Cardiac muscle cell (in vitro differentiated cells and primary cell): ENCODE measurements around the gene HS3ST6. TPM values are rescaled to one million over a fixed set of nuclear protein-coding genes. Genes with fewer than 3 reads are reported as not detected.
"Not testable (repeated sequence)": the region's sequence is repeated elsewhere in the genome, so short reads cannot be mapped to it uniquely, and the experiment has no call there.

ENCODE experiments used
- DNase-seq, 2 donors: peaks; one replicate each; pipeline versions ENCODE4 v3.0.0 to v3.0.0-alpha.2; 2010 to 2017; ENCODE audit warnings: low read depth in 1 of 2, low spot score in 1 of 2
- H3K27ac ChIP-seq: fragments of 200-600 bp; sonication (generic); 2 replicates; pipeline ENCODE4 v1.5.1; 2016
- H3K27me3 ChIP-seq: fragments of 200-600 bp; sonication (generic); 2 replicates; pipeline ENCODE4 v1.6.0; 2016; ENCODE audit warnings: control low read depth
- H3K36me3 ChIP-seq: fragments of 200-600 bp; sonication (generic); 2 replicates; pipeline ENCODE4 v1.5.1; 2016; ENCODE audit warnings: control low read depth
- H3K4me1 ChIP-seq: fragments of 200-600 bp; sonication (generic); 2 replicates; pipeline ENCODE4 v1.8.1; 2017; ENCODE audit warnings: low read depth, mild to moderate bottlenecking, mixed run types
- H3K4me3 ChIP-seq: fragments of 200-600 bp; sonication (generic); 2 replicates; pipeline ENCODE4 v1.5.1; 2016; ENCODE audit warnings: mild to moderate bottlenecking
- H3K9me3 ChIP-seq: fragments of 200-600 bp; sonication (generic); 2 replicates; pipeline ENCODE4 v1.5.1; 2017; ENCODE audit warnings: low read depth, mild to moderate bottlenecking, control low read depth
- polyA plus RNA-seq: library from polyadenylated mRNA; unstranded; fragments of >200 nt; fragmentation: Nextera tagmentation; extraction: Ambion mirVana; gene quantifications from 2 replicates; pipeline ENCODE4 v1.2.1, GENCODE V29; 2016
- total RNA-seq: library from RNA; depleted of rRNA; stranded (reverse); fragments of >200 nt; gene quantifications from 2 replicates; pipeline ENCODE4 v1.2.3, GENCODE V29; 2016
- TF ChIP-seq, protein P1 (sequence below): IDR thresholded peaks from 2 replicates; pipeline ENCODE4 v1.5.1; 2012; ENCODE audit warnings: low read depth, mild to moderate bottlenecking, low read length

HS3ST6 gene
- total and polyA plus RNA-seq, 2 experiments from 2014 or later, result not detected

DNA sequence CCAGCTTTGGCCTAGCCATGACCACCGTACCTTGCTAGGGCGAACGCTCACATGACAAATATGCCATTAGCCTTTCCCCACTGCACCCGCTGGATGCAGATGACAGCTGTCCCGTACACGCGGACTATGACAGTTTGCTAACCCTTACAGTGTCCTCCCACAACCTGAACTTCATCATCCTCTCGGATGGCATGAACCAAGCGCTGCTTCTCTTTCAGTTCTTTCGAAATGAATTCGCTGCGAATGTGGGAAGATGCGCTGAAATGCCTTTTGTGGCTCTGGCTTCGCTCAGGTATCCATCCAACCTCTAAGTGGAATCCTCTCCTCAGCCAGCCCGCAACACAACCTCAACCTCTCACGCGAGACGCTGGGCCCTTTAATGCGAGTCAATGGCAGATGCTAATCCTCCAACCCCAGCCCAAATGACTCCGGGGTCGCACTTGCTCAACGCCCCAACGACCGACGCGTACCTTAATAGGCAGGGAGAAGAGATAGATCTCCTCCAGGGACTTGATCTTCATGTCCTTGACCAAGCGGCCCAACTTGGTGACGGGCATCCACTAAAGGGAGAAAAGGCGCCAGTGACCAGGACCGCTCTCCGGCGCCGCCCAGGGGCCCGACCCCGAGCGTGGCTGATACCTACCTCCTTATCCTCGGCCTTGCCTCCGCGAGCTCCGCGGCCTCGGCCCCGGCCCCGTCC lies 45.7 kb upstream of the HS3ST6 start:
- peak overlapping the region; percentile 95 for H3K27ac ChIP-seq
- DNase-seq, result peak; percentile 54 to 73
- peaks cover 12% of the 10 kb centered on the region for H3K4me1 ChIP-seq
- H3K27me3 ChIP-seq, result no peaks in the 10 kb centered on the region
- TF ChIP-seq, protein P1, sequence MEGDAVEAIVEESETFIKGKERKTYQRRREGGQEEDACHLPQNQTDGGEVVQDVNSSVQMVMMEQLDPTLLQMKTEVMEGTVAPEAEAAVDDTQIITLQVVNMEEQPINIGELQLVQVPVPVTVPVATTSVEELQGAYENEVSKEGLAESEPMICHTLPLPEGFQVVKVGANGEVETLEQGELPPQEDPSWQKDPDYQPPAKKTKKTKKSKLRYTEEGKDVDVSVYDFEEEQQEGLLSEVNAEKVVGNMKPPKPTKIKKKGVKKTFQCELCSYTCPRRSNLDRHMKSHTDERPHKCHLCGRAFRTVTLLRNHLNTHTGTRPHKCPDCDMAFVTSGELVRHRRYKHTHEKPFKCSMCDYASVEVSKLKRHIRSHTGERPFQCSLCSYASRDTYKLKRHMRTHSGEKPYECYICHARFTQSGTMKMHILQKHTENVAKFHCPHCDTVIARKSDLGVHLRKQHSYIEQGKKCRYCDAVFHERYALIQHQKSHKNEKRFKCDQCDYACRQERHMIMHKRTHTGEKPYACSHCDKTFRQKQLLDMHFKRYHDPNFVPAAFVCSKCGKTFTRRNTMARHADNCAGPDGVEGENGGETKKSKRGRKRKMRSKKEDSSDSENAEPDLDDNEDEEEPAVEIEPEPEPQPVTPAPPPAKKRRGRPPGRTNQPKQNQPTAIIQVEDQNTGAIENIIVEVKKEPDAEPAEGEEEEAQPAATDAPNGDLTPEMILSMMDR, result peak; percentile 41
- peaks cover 21% of the 10 kb centered on the region for H3K36me3 ChIP-seq
- H3K9me3 ChIP-seq, result no peaks in the 10 kb centered on the region
- H3K4me3 ChIP-seq, result peak overlapping the region; percentile 93

DNA sequence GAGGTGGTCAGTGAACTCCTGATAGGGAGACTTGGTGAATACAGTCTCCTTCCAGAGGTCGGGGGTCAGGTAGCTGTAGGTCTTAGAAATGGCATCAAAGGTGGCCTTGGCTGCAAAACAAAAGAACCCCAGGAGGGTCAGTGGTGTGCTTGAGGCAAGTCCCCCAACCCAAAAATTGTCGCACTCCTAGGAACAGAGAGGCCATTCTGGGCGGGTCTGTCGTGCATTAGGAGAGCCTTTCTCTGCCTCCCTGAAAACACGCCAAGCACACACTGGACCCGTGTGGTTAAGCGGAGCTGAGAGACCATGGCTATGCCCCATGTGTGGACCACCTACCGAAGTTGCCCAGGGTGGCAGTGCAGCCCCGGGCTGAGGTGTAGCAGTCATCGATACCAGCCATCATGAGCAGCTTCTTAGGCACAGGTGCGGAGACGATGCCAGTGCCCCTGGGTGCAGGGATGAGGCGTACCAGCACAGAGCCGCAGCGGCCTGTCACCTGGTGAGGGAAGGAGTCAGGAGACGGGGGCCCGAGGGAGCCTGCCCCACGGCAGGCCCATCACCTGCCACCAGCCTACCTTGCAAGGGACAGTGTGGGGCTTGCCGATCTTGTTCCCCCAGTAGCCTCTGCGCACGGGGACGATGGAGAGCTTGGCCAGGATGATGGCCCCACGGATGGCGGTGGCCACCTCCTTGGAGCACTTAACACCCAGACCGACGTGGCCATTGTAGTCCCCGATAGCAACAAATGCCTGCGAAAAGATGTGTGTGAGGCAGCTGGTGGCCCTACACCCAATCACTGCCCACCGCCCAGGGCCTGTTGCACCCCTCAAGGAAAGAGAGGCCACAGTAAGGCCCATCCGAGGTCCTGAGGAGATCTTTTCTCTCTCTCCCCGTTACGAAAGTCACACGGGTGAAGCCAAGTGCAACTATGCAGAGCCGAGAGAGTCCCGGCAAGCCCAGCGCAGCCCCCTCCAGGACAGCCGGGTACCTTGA lies 44.2 kb upstream of the HS3ST6 start:
- not testable (repeated sequence) for DNase-seq, H3K9me3 ChIP-seq, H3K27ac ChIP-seq, H3K4me3 ChIP-seq, H3K27me3 ChIP-seq
- H3K36me3 ChIP-seq, result peaks cover 21% of the 10 kb centered on the region
- peaks cover 12% of the 10 kb centered on the region for H3K4me1 ChIP-seq

DNA sequence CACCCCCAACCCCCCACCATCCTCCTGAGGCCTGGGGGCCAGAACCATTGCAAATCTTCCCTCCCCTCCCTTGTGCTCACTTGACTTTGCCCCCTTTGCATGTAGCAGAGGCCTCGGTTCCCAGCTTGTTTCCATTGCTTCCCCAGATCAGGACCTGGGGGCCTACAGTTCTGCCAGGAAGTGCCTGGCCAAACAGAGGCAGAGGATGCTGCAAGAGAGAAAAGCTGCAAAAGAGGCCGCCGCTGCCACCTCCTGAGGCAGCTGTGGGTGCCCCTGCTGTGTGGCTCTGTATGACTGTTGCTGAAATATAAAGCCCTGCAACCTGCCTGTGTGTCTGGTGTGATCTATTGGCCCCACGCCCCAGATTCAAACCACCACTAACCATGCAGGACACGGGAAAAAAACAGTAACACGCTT lies 43.4 kb upstream of the HS3ST6 start:
- TF ChIP-seq, protein P1, result no peak
- H3K36me3 ChIP-seq, result peaks cover 21% of the 10 kb centered on the region
- no peak for DNase-seq
- H3K4me1 ChIP-seq, result peaks cover 12% of the 10 kb centered on the region
- no peaks in the 10 kb centered on the region for H3K27me3 ChIP-seq
- no peaks in the 10 kb centered on the region for H3K9me3 ChIP-seq
- no peak overlapping the region for H3K4me3 ChIP-seq
- peak overlapping the region; percentile 2 for H3K27ac ChIP-seq

DNA sequence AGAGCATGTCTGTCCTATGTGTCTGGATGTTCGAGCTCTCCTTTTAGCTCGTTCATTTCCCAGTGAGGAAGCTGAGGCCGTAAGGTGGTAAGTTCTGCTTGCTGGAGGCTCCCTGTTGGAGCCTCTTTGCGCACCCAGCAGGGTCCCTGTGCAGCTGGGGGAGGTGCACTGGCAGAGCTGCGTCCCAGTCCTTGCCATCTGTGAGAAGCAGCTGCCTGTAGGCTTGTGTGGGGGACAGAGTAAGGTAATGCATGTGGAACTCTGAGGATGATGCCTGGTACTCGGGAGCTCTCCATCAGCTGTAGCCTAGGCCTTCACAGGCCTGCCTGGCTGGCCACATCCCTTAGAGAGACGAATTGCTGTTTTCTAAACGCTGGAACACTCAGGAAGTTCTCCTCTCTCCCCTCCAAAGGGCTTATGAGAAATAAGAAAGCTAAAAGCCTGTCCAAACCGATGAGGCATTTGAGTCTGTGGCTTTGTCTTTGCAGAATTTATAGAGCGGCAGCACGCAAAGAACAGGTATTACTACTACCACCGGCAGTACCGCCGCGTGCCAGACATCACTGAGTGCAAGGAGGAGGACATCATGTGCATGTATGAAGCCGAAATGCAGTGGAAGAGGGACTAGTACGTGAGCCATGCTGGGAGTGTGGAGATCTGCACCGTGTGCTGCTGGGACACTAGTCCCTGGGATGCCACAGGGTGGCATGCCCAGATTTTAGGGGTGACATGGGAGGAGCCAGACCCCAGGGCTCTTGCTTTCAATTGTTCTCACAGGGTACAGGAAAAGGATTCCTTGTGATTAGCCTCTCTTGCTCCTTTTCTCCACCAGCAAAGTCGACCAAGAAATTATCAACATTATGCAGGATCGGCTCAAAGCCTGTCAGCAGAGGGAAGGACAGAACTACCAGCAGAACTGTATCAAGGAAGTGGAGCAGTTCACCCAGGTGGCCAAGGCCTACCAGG lies 42.7 kb upstream of the HS3ST6 start:
- TF ChIP-seq, protein P1, result no peak
- Histone ChIP-seq H3K4me3 (peak overlapping the region; percentile 82), H3K9me3 (no peaks in the 10 kb centered on the region), H3K27ac (peak overlapping the region; percentile 2), H3K36me3 (peaks cover 21% of the 10 kb centered on the region), H3K27me3 (no peaks in the 10 kb centered on the region), H3K4me1 (peaks cover 12% of the 10 kb centered on the region)
- DNase-seq, result peak in 1 of 2 donors; percentile 50

DNA sequence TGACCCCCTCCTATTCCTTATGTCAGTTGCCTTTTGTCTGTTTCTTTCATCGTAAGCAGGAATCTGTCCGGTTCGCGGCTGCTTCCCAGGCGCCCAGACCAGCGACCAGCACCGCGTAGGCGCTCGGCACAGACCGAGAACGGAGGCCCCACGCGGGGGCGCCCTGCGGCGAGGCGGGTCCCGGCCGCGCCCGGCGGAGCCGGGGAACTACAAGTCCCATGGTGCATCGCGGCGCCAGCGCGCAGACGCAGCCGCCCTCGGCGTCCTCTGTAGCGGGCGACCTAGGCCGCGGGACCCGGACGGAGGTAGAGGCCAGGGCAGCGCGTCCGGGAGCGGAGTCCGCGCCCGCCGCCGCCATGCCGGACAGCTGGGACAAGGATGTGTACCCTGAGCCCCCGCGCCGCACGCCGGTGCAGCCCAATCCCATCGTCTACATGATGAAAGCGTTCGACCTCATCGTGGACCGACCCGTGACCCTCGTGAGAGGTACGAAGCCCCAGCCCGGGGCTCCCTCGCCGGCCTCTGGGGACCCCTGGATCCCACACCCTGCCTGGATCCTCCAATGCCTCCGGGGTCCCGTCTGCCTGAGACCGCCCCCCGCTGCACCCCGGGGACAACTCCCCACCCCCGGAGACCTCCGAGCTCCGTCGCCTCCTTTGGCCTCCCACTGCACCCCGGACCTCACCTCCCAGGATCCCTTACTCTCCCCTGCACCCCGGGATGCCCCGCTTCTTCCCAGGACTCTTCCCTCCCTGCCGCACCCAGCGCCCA lies 41.2 kb upstream of the HS3ST6 start, which contains the start of gene NDUFB10:
Gene NDUFB10, plus strand, starts transcription at position 270 of the 771 bp plus-strand sequence. Its CDS starts 87 bp downstream, at position 357.
- Histone ChIP-seq H3K27ac (peak within 1 kb of the TSS; percentile 17), H3K4me1 (peaks cover 9% of the 10 kb centered on the region)

More for the DNA sequence above, 41.2 kb upstream of the HS3ST6 start, which contains the start of gene NDUFB10:
- Histone ChIP-seq H3K27me3 (no peaks in the 10 kb centered on the region), H3K9me3 (no peaks in the 10 kb centered on the region), H3K36me3 (peaks cover 21% of the 10 kb centered on the region), H3K4me3 (peak within 1 kb of the TSS; percentile 82)
- DNase-seq, result peak; percentile 94 to 96
- TF ChIP-seq, protein P1, result peak; percentile 74
